Activated T-cell treated with anti-CD3 and anti-CD28 coated beads, Interleukin-2, amount 50 U/mL, for 4 hours (primary cell): ENCODE measurements around the gene DDX20. TPM values are rescaled to one million over a fixed set of nuclear protein-coding genes. Genes with fewer than 3 reads are reported as not detected.

ENCODE experiments used
- ATAC-seq, 2 donors: fragments of 200-7000 bp; cut with Tn5 transposase; one replicate each; pipeline ENCODE4 v1.10.0; 2021
- DNase-seq: peaks from one replicate; pipeline ENCODE4 v3.0.0-alpha.2; 2020
- H3K27me3 Mint-ChIP-seq: one replicate; pipeline ENCODE4 v1.8.0; 2021; ENCODE audit warnings: low read depth, mixed read lengths
- H3K36me3 Mint-ChIP-seq: one replicate; pipeline ENCODE4 v1.8.0; 2022; ENCODE audit warnings: mixed read lengths; ENCODE audit not compliant: insufficient read depth
- H3K4me1 Mint-ChIP-seq: one replicate; pipeline ENCODE4 v1.8.0; 2021; ENCODE audit warnings: low read depth, mixed read lengths
- H3K4me3 Mint-ChIP-seq: one replicate; pipeline ENCODE4 v1.8.0; 2021; ENCODE audit warnings: mild to moderate bottlenecking, moderate library complexity, mixed read lengths
- H3K9me3 Mint-ChIP-seq: one replicate; pipeline ENCODE4 v1.8.0; 2021; ENCODE audit warnings: mixed read lengths
- total RNA-seq, 3 donors: library from RNA; stranded (reverse); gene quantifications; one replicate each; pipeline ENCODE4 v1.2.1, GENCODE V29; 2021

The DDX20 gene
- total RNA-seq, 3 donors from 2014 or later = 22.0 to 26.0 (median 24.1) TPM

- Mint-ChIP-seq H3K9me3 (no peaks in the 10 kb centered on the region), H3K36me3 (no peaks in the 10 kb centered on the region), H3K27me3 (no peaks in the 10 kb centered on the region), H3K4me1 (peaks cover 22% of the 10 kb centered on the region), H3K4me3 (no peak overlapping the region)
- ATAC-seq (no peak), DNase-seq (no peak)
Observed at GRCh38 chr1:111725192-111725591, 30.5 kb upstream of the DDX20 start.

DNA sequence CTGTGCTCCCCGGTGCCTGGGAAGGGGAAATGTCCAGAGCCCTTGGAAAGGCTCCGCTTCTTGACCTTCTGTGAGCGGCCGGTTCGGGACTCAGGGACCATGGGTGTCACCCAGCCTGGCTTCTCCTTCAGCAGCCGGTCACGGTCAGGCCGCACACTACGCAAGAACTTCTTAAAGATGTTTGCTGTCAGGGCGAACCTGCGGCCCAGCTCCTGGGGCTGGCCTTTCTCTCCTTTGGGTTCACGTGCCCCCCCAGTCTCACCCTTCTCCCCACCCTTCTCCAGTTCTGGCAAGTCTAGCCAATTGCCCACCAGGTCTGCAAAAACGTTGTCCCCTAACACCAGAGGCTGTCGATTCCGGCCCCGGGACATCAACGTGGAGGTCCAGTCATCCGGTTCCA lies 28.6 kb upstream of the DDX20 start:
- no peaks in the 10 kb centered on the region for H3K36me3 Mint-ChIP-seq
- DNase-seq = no peak
- peaks cover 16% of the 10 kb centered on the region for H3K4me1 Mint-ChIP-seq
- no peaks in the 10 kb centered on the region for H3K27me3 Mint-ChIP-seq
- H3K9me3 Mint-ChIP-seq = no peaks in the 10 kb centered on the region
- no peak for ATAC-seq
- no peak overlapping the region for H3K4me3 Mint-ChIP-seq

GRCh38 chr1:111729271-111729921 lies 26.3 kb upstream of the DDX20 start:
- no peak for DNase-seq
- no peaks in the 10 kb centered on the region for H3K4me1 Mint-ChIP-seq
- H3K27me3 Mint-ChIP-seq = no peaks in the 10 kb centered on the region
- ATAC-seq = no peak
- no peaks in the 10 kb centered on the region for H3K9me3 Mint-ChIP-seq
- no peaks in the 10 kb centered on the region for H3K36me3 Mint-ChIP-seq
- H3K4me3 Mint-ChIP-seq = no peak overlapping the region

DNA sequence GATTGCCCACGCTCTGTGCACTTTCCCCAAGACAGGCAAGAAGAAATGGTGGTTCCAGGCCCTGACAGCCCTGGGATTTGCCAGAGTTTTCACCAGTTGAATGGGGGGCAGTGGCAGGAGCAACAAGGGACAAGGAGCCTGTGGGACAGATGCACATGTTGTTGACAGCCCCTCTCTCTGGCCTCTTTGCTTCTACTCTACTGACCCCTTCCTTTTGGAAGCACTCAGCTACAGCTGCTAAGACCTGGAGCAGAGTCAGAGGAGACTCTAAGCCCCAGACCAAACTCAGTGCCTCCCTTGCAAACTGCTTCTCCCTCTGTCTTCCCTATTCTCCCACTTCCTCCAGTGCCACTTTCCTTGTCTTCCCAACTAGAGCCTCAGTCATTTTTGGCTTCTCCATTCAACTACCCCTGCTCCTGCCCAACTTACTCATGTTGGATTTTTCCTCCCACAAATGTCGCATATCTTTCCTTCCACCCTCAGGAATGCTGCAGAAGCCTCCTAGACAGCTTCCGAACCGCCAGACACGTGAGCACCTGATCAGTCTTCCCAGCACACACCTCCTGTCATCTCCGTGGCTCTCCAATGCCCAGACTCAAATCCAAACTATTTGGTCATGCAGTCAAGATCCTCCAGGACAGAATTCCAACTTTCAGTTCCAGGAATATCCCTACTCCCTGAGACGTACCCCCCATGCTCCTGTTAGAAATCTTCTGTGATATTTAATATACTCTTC lies 25.6 kb upstream of the DDX20 start:
- DNase-seq (no peak), ATAC-seq (no peak)
- Mint-ChIP-seq H3K36me3 (no peaks in the 10 kb centered on the region), H3K9me3 (no peaks in the 10 kb centered on the region), H3K4me1 (no peaks in the 10 kb centered on the region), H3K4me3 (no peak overlapping the region), H3K27me3 (no peaks in the 10 kb centered on the region)

DNA sequence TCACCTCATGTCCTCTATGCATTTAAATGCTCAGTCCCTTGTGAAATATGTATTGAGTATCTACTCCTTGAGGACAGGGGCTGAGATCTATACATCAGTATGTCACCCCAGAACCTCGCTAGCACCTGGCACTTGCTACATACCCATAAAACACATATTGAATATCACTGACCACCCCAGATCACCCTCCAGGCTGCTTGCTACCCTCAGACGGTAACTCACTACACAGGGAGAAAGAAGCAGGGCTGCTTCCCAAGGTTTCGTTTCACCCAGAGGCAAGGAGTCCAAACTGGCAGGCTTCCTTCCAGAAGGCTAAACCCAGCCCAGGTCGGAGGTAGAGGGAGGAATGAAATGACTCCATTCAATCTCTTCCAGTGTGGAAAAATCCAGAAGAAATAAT lies 25.0 kb upstream of the DDX20 start:
- H3K27me3 Mint-ChIP-seq = no peaks in the 10 kb centered on the region
- H3K36me3 Mint-ChIP-seq = no peaks in the 10 kb centered on the region
- H3K4me1 Mint-ChIP-seq = no peaks in the 10 kb centered on the region
- H3K4me3 Mint-ChIP-seq = no peak overlapping the region
- no peak for DNase-seq
- no peak for ATAC-seq
- H3K9me3 Mint-ChIP-seq = no peaks in the 10 kb centered on the region

DNA sequence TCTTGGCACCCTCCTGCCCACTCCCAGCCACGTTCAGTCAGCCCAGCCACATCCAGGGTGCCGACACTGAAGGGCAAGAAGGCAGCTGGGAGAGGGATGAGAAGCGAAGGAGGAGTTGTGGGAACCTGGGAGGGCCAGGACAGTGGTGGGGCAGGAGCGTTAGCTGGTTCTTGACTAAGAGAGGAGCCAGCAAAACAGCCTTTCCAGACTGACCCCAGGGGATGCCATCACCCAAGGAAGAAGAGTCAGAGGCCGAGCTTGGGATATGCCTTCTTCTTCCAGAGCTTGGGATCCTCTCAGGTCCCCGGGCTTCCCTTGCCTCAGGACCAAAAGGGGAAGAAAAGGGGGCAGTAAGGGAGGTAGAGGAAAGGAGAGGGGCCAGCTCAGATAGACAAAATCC lies 23.7 kb upstream of the DDX20 start:
- DNase-seq (no peak), ATAC-seq (no peak)
- H3K36me3 Mint-ChIP-seq = no peaks in the 10 kb centered on the region

GRCh38 chr1:111732718-111733117 lies 23.0 kb upstream of the DDX20 start:
- Mint-ChIP-seq H3K27me3 (peaks cover 7% of the 10 kb centered on the region), H3K9me3 (no peaks in the 10 kb centered on the region), H3K36me3 (no peaks in the 10 kb centered on the region), H3K4me1 (peaks cover 4% of the 10 kb centered on the region), H3K4me3 (no peak overlapping the region)
- DNase-seq = no peak
- no peak for ATAC-seq

More for the DNA sequence above, 23.7 kb upstream of the DDX20 start:
- Mint-ChIP-seq H3K4me1 (no peaks in the 10 kb centered on the region), H3K27me3 (no peaks in the 10 kb centered on the region), H3K9me3 (no peaks in the 10 kb centered on the region), H3K4me3 (no peak overlapping the region)

- DNase-seq = no peak
- no peak for ATAC-seq
- Mint-ChIP-seq H3K9me3 (no peaks in the 10 kb centered on the region), H3K36me3 (no peaks in the 10 kb centered on the region), H3K4me1 (peaks cover 10% of the 10 kb centered on the region), H3K4me3 (no peak overlapping the region), H3K27me3 (peaks cover 11% of the 10 kb centered on the region)
Observed at GRCh38 chr1:111733183-111733991, 22.3 kb upstream of the DDX20 start.

GRCh38 chr1:111733992-111734341 lies 21.7 kb upstream of the DDX20 start:
- Mint-ChIP-seq H3K4me3 (no peak overlapping the region), H3K4me1 (peaks cover 12% of the 10 kb centered on the region), H3K36me3 (no peaks in the 10 kb centered on the region), H3K27me3 (peaks cover 11% of the 10 kb centered on the region), H3K9me3 (no peaks in the 10 kb centered on the region)
- ATAC-seq (no peak), DNase-seq (no peak)

DNA sequence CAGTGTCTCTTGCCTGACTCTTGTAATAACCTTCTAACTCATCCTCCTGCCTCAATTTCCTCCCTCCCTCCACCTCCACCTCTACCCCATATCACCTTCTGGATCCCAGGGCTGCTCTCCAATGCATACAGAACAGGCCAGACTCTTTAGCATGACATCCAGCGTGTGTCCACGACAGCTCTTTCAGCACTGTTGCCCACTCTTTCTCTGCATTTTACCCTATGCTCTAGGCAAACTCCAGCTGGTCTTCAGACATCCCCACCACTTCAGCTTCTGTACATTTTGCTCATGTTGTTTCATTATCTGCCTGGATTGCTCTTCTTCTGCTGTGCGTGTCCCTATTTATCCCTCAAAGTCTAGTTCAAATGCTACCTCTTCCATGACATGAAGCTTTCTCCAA lies 21.3 kb upstream of the DDX20 start:
- H3K27me3 Mint-ChIP-seq = peaks cover 11% of the 10 kb centered on the region
- no peak overlapping the region for H3K4me3 Mint-ChIP-seq
- ATAC-seq (no peak), DNase-seq (no peak)
- H3K4me1 Mint-ChIP-seq = peaks cover 12% of the 10 kb centered on the region
- H3K36me3 Mint-ChIP-seq = no peaks in the 10 kb centered on the region
- H3K9me3 Mint-ChIP-seq = no peaks in the 10 kb centered on the region

DNA sequence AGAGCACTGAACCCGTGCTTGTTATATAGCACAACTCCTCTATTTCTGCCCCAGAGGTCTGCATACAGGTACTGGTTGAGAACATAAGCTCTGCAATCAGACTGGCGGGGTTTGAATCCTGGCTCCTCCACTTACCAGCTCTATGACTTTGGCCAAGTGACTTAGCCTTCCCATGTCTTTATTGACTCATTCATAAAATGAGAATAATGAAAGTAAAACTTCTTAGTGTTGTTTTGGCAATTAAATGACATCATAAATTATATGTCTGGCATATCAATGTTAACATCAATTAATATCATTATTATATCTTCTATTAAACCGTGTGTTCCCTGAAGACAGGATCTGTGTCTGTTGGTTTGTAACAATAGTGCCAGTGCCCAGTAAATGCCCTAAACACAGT lies 20.8 kb upstream of the DDX20 start:
- no peak for DNase-seq
- ATAC-seq = no peak
- Mint-ChIP-seq H3K4me1 (peaks cover 14% of the 10 kb centered on the region), H3K4me3 (no peak overlapping the region), H3K36me3 (no peaks in the 10 kb centered on the region), H3K27me3 (peaks cover 13% of the 10 kb centered on the region), H3K9me3 (no peaks in the 10 kb centered on the region)

- Mint-ChIP-seq H3K4me3 (no peak overlapping the region), H3K36me3 (no peaks in the 10 kb centered on the region), H3K9me3 (no peaks in the 10 kb centered on the region), H3K27me3 (peaks cover 17% of the 10 kb centered on the region), H3K4me1 (peaks cover 16% of the 10 kb centered on the region)
- DNase-seq (no peak), ATAC-seq (no peak)
Observed at GRCh38 chr1:111735321-111735720, 20.4 kb upstream of the DDX20 start.

GRCh38 chr1:111735858-111736544 lies 19.7 kb upstream of the DDX20 start:
- ATAC-seq (no peak), DNase-seq (no peak)
- Mint-ChIP-seq H3K4me1 (peaks cover 17% of the 10 kb centered on the region), H3K4me3 (no peak overlapping the region), H3K9me3 (no peaks in the 10 kb centered on the region), H3K36me3 (no peaks in the 10 kb centered on the region), H3K27me3 (peaks cover 23% of the 10 kb centered on the region)

DNA sequence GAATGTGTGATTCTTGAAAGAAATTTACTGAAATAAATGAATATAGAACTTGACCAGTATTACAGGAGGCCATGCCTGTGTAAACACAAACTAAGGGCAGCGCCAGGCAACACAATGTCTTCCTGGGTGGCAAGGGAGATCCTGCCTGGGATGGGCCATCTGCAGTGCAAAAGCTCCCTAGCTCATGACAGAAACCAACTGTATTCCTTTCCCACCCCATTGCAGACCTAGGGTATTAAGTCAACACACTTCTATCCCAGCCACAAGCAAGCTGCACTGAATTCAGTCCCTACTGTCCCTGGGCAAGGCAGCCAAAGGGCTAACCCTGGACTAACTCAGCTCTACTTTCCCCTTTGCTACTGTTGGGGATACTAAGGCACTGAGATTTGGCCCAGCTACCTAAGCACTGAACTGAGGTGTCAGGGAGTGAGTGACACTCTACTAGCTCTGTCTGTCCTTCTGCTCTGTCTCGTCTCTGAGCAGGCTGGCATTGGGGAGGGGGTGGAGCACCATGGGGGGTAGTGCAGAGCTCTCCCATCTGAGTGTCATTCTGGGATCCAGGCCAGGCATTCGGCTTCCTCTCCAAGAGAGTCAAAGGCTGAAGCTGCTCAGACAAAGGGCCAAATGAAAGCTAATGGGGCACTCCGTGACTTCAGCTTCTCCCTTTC lies 19.0 kb upstream of the DDX20 start:
- no peak for ATAC-seq
- peaks cover 17% of the 10 kb centered on the region for H3K4me1 Mint-ChIP-seq

More for the DNA sequence above, 19.0 kb upstream of the DDX20 start:
- H3K9me3 Mint-ChIP-seq = no peaks in the 10 kb centered on the region
- peaks cover 29% of the 10 kb centered on the region for H3K27me3 Mint-ChIP-seq
- H3K4me3 Mint-ChIP-seq = no peak overlapping the region
- no peaks in the 10 kb centered on the region for H3K36me3 Mint-ChIP-seq
- DNase-seq = no peak
